A549 treated with CORT108297 at 1 μM for 4 hours (cell line): ENCODE measurements around the gene REXO1. TPM values are rescaled to one million over a fixed set of nuclear protein-coding genes. Genes with fewer than 3 reads are reported as not detected.

Source experiments
- total RNA-seq: library from RNA; stranded (reverse); fragments of 200-300 nt; extraction: Qiagen RNA extraction; gene quantifications from 5 replicates; pipeline ENCODE4 v1.2.3, GENCODE V29; 2022

Gene REXO1
- total RNA-seq = 16.8 to 21.2 TPM (median 20.8 TPM) in 5 replicates

GRCh38 chr19:1848399-1849131, at the start of gene REXO1:
TSS of gene REXO1 (minus strand) at chr19:1848483. CDS start at chr19:1848358, 125 bp downstream.

GRCh38 chr19:1885398-1886119, 37.3 kb upstream of the REXO1 start, which contains the start of gene ABHD17A:
TSS of gene ABHD17A (minus strand) at chr19:1885496. CDS start at chr19:1881566, 3,930 bp downstream.

GRCh38 chr19:1863328-1863637, 15.0 kb upstream of the REXO1 start, which contains the start of gene KLF16:
TSS of gene KLF16 (minus strand) at chr19:1863579. CDS start at chr19:1863497, 82 bp downstream.

GRCh38 chr19:1811942-1812425, 36.3 kb downstream of the REXO1 start, which contains the start of gene ATP8B3:
TSS of gene ATP8B3 (minus strand) at chr19:1812276. CDS start at chr19:1811736, 540 bp downstream.

Other genes with a start within 250 kb of the REXO1 start
- 92.0 to 201 TPM (median 166 TPM) in 5 replicates for gene UQCR11, start 243.0 kb downstream of the REXO1 start, total RNA-seq
- gene TCF3, start 195.9 kb downstream of the REXO1 start, total RNA-seq = 42.5 to 68.8 TPM (median 57.4 TPM) in 5 replicates
- gene ONECUT3, start 95.0 kb downstream of the REXO1 start, total RNA-seq = not detected in 5 replicates
- 1.9 to 3.1 TPM (median 2.8 TPM) in 5 replicates for gene ATP8B3, start 36.2 kb downstream of the REXO1 start, total RNA-seq
- 16.4 to 31.3 TPM (median 27.5 TPM) in 5 replicates for gene KLF16, start 15.1 kb upstream of the REXO1 start, total RNA-seq
- 19.9 to 42.6 TPM (median 40.1 TPM) in 5 replicates for gene ABHD17A, start 37.0 kb upstream of the REXO1 start, total RNA-seq
- gene ADAT3, start 56.9 kb upstream of the REXO1 start, total RNA-seq = 3.0 to 7.5 TPM (median 6.2 TPM) in 5 replicates
- gene SCAMP4, start 56.9 kb upstream of the REXO1 start, total RNA-seq = 49.4 to 72.7 TPM (median 50.7 TPM) in 5 replicates
- gene CSNK1G2, start 92.7 kb upstream of the REXO1 start, total RNA-seq = 33.9 to 53.7 TPM (median 52.8 TPM) in 5 replicates
- gene BTBD2, start 167.2 kb upstream of the REXO1 start, total RNA-seq = 31.2 to 47.9 TPM (median 44.4 TPM) in 5 replicates
- 39.5 to 67.8 TPM (median 62.7 TPM) in 5 replicates for gene MKNK2, start 202.8 kb upstream of the REXO1 start, total RNA-seq
- gene MOB3A, start 247.8 kb upstream of the REXO1 start, total RNA-seq = 10.1 to 12.6 TPM (median 11.4 TPM) in 5 replicates
- gene IZUMO4, start 248.4 kb upstream of the REXO1 start, total RNA-seq = 0.40 to 0.66 TPM (median 0.50 TPM) in 5 replicates